GM21526 (cell line): ENCODE results near the gene MARVELD1.

ENCODE experiments used
- ATAC-seq: cut with Tn5 transposase; IDR thresholded peaks from one replicate; pipeline ENCODE4 v1.9.1; 2021; ENCODE audit warnings: moderate library complexity; ENCODE audit not compliant: unreplicated experiment, low FRiP score

MARVELD1 gene

DNA sequence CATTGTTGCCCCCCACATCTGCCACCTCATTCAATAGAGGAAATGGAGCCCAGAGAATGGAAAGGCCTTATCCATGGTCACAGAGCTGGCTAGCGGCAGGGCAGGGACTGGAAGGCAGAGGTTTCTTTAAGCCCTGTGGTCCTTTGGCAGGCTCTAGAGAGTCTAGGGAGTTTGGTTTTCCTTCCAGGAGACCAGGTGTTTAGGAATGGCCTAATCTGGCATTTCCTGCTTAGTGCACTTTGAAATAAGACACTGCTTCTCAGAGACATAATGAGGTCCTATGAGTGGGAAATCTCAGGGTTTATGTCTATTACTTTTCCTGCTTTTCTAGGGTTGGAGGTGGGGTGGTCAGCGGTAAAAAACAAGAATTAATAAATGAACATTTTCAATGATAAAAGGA lies 6.1 kb downstream of the MARVELD1 start:
- no peak for ATAC-seq

DNA sequence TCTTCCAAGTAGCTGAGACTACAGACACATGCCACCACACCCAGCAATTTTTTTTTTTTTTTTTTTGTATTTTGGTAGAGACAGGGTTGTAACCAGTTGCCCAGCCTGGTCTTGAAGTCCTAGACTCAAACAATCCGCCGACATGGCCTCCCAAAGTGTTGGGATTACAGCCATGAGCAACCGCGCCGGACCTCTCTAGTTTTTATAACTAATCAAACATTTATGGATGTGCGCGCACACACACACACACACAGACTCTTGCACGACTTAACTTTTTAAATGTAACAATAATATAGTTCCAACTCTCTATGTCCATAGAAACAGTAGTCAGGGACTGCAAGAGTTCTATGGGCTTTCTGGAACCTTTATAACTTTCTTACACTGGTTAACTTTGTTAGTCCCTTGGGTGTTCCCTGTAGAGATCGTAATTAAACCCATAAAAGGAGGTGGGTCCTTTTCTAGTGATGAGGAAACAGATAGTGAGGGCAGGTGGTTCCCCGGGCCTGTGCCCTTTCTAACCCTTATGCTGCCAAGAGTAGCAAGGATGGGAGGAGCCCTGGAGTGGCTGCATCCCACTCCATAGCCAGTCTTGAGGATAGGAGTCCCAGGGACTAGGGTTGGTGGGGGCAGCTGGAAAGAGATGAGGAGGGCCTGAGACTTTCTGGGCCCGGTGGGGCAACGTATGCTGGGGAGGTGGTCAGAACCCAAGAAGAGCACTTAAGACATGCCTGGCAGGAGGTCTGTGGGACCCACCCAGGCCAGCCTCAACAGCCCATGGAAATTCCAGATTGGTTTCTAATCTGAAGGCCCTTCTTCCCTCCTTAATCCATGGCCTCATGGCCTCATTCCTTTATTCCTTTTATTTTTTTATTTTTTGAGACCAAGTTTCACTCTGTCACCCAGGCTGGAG lies 8.6 kb downstream of the MARVELD1 start:
- no peak for ATAC-seq

DNA sequence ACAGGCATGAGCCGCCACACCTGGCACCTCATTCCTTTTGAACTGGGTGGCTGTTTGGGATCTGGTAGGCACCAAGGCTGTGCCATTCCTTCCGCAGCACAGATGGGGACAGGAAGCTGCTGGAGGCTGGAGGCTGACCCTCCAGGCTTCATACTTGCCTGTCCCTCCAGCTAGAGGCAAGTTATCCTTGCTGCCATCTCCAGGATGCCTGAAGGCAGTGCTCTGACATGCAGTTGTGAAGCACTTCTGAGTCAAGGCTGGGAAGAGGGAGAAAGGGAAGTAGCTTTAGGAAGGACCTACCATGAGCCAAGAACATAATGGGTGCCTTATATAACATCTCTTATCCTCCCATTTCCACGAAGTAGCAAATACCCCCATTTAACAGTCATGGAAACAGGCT lies 9.5 kb downstream of the MARVELD1 start:
- ATAC-seq: no peak

DNA sequence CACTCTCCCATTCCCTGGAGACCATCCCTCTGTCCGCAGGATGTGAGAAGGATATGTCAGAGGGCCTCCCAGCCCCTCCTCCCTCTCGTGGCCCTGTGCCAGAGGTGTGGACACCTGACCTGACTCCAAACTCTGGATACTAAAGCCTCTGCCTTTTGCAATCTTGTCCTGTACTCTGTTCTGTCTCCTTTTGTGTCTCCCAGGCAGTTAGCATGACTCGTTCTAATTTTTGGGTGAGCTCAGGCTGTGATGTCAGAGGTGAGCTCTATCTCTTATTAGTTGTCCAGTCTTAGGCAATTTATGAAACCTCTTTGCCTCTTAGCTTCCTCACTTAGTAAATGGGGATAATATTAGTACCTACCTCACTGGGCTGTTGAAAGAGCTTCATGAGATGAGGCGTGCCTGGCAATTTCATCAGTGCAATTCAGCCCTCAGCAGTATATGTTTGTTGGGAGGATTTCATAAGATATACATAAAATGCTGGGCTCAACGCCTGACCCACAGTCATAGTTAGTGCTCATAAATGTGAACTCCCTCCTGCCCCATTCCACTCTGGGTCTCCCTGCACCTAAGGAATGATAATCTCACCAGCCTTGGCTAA lies 10.9 kb downstream of the MARVELD1 start:
- ATAC-seq: no peak

DNA sequence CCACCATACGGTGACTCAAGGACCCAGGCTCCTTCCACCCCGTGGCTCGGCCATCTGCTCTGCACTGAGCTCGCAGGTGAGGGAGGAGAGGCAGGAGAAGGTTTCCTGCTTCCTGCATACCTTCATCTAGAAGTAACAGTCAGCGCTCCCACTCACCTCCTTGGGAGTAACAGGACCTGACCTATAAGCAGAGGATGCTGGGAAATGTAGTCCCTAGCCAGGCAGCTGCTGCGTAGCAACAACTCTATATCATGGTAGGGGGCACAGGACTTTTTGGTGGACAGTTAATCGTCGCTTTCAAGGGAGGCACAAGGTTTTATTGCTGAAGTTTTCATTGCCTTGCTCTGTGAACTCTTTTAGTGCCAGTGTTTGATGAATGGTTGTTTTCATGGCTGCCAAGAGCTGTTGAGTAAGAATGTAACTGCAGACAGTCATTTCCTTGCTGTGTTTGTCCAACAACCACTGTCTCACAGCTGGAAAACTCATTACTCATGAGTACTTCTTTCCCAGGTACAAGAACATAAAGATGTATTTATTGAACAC lies 13.2 kb downstream of the MARVELD1 start:
- no peak for ATAC-seq

DNA sequence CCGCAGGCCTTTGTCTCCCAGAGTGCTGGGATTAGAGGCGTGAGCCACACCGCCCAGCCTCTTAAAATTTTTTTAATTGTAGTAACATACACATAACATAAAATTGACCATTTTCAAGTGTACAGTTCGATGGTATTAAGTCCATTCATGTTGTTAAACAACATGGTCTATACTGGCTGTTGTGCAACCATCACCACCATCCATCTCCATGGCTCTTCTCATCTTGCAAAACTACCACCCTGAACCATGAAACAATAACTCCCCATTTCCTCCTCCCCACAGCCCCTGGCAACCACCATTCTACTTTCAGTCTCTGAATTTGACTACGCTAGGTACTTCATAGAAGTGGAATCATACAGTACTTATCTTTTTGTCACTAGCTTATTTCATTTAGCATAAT lies 15.5 kb downstream of the MARVELD1 start:
- no peak for ATAC-seq

DNA sequence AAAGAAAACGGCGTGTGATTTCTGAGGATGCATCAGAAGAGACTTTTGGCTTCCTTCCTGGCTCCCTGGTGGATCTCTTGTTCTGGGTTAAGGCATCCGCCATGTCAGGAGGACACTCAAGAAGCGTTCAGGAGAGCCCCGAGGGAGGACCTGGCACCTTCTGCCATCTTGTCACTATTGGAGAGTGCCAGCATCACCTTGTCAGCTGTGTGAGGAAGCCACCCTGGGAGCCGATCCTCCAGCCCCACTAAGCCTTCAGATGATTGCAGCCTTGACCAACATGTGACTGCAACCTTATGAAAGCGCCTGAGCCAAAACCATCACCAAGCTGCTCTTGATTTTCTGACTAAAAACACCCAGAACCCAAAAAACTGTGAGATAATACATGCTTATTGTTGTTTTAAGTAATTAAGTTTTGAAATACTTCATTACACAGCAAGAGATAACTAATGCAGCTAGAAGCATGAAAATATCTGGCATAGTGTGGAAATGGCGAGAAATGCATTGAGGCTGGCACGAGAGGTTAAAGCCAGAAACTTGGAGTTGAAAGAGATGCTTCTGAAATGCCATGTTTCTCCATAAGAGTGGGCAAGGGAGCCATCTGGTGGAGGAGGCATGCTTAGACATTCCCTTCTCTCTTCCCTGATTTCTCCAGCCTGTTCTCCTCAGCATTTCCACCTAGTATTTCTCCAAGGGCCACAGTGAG lies 18.0 kb downstream of the MARVELD1 start:
- ATAC-seq: no peak

DNA sequence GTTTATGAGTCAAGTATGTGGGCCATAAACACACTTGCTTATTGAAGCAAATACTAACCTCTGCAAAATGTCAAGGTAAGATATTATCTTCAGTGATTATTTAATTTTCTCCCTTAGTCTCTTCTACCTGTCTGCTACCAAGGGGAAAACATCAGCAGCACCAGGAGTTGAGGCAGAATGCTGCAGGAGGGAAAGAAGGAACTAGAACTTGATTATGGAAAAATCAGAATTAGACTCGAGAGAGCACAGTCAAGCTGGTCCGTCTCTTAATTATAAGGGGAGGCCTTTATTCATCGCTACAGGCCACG lies 18.5 kb downstream of the MARVELD1 start:
- no peak for ATAC-seq

DNA sequence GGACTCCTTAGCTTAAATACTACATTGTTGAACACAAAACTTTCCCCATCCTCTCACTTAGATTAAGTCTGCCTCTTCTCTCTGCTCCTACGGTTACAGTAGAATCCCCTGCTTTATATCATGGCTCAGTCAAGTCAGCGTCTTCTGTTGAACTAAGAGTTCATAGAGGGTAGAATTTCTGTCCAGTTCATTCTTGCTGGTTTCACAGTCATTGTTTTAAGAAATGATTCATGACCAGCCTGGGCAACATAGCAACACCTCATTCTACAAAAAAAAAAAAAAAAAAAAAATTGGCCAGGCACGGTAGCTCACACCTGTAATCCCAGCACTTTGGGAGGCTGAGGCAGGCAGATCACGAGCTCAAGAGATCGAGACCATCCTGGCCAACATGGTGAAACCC lies 19.7 kb downstream of the MARVELD1 start:
- ATAC-seq: no peak

DNA sequence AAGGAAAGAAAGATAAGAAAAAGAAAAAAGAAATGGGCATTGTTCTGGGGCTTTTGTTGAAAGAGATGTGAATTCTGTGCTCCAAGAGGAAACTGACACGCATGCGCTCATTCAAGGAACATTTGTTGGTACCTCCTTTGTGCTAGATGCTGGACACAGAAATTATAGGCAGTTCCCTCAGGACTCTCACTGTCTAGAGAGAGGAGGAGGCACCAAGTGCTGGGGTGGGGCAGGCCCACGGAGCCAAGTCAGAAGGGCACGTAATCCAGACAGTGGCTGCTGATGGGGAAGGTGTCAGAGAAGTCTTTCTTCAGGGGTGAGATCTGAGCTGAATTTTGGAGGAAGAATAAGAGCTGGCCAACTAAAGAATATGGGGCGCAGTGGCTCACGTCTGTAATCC lies 20.5 kb downstream of the MARVELD1 start:
- no peak for ATAC-seq

DNA sequence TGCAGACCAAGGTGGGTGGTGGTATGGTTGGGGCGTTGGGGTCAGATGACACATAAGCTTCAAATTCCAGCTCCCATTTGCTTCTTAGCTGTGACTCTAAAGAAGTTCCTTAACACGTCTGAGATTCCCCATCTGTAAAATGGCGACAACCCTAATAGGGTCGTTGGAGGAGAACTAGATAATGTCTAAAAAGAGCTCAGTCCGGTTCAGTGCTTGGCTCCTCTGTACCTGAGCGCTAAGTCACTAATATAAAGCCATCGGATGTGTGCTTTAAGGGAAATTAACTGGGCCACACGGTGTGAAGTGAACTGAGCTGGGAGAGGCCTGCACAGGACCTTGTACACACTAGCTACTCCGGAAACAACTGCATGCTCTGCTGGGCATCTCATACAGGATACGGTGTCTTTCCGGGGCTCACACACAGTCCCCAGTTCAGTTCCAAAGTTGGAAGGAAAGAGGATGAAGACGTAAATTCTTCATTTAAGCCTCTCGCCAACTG lies 22.9 kb downstream of the MARVELD1 start:
- ATAC-seq: peak; percentile 14

DNA sequence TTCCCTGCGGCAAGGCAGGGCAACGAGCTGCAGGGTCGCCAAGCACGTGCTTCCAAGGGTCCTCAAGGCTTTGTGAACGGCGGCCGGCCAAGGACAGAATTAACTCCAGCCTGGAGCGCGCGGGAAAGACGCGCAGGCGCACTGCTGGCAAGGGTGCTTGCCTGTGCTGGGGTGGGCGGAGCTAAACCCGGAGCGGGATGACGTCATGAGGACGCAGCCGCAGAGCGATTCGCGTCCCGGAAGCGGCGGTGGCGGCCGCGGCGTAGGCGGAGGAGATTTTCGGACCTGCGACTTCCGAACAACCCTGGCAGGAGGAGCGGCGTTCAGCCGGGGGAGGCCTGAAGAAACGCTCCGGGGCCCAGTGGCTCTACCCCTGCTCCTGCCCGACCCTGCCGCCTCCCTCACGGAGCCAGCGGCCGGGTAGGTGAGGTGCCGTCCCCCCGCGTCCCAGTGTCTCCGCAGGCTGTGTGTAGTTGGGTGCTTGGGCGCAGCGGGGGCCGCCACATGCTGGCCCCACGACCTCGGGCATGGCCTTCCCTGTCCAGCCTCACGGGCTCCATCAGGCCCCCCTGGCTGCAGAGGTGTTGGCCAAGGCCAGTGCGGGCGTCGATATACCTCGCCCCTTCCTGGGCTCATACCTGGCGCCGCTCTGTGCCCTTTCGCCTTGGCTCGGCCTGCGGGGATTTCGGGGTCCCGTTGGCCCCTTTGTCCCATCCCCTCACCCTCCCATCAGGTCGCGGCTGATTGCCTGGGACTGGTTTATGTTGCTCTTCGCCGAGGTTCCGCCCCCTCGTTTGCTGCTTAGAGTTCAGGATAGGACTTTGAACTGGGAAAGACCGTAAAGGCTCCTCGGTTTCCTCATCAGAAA lies 23.6 kb downstream of the MARVELD1 start, which contains the start of gene ZFYVE27:
TSS of gene ZFYVE27 (plus strand) at position 227 of the 868 bp plus-strand sequence. CDS start 1,350 bp downstream, outside the sequence.
- peak; percentile 71 for ATAC-seq

DNA sequence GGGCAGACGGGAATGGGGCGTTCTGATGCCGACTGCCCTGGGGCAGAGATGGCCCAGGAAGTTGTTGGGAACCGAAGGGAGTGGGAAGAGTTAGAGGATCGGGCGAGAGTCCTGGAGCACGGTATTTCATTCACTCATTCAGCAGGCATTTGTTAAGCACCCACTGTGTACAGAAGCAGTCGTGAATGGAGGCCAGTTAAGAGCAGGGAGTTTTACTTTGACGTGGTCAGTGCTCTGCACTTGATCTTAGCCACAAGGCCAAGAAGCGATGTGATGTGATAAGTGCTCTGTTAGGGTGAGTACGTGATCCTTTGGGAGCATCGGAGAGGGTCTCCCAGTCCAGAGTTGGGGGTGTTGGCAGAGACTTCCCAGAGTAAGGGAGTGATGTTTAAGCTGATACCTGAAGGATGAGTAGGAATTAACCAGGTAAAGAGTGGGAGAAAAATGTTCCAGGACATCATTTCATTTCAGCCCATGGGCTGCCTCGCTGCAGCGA lies 24.3 kb downstream of the MARVELD1 start:
- ATAC-seq: peak; percentile 19

DNA sequence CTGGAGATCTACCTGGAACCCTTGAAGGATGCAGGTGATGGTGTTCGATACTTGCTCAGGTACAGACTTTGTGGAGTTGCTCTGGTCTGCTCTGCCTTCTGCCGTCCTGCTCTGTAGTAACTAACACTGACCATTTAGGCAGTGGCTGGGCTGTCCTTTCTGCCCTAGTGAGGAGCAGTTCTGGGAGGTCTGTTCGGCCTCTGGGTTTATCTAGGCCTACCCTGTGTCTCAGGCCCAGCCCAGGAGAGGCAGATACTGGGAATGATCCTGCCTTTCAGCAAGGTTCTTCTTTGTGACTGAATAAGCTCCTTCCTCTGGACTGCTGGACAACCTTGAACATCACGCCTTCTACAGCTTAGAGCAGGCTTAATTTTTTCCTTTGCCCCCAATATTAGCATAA lies 25.1 kb downstream of the MARVELD1 start:
- no peak for ATAC-seq

DNA sequence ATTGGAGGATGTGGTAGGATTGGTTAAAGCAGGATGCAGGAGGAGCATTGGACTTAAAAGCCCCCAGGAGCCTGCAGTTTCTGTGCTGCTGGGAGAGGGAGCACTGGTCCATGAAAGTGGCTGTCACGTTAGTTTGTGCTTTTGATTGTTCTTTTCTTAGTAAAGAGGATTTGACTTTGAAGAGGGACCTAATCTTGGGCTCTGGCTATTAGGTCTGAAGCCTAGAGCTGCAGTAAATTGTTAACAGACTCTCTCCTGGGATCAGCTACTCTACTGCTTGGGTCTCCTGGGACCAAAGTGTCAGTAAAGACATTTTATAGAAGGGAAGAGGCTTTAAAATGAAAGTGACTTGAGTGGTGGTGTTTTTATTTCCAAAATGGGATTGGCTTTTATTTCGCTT lies 27.1 kb downstream of the MARVELD1 start:
- no peak for ATAC-seq

DNA sequence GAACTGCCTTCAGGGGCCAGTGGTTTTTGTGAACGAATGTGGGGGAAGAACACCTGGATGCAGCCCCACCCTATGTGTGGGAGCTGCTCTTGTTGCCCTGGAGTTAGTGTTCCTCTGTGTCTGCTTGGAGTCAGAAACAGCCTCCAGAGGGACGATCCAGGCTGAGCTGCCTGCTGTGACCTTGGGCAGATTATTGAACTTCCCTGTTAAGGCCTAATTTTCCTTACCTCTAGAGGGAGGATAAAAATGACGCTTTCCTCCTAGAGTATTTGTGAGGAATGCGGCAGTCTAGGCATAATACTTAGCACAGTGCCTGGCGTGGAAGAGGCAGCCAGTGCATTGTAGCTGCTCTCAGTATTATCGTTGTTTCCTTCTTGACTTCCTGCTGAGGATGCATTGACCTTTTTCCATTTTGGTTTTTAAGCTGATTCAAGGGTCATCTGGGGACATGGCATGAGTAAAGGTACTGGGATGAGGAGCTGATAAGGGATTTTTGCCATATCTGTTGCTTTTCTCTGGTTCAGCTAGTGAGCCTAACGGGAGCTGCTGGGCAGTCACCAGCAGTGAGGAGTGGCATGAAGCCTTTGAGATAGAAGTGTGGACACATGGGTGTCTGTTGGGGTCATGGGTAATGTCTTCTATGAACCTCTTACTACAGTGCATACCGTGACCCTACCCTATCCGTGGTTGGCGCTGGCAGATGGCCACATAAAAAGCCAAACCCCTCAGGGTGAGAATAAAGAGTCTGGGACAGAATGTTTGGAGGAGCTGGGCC lies 29.8 kb downstream of the MARVELD1 start:
- no peak for ATAC-seq

DNA sequence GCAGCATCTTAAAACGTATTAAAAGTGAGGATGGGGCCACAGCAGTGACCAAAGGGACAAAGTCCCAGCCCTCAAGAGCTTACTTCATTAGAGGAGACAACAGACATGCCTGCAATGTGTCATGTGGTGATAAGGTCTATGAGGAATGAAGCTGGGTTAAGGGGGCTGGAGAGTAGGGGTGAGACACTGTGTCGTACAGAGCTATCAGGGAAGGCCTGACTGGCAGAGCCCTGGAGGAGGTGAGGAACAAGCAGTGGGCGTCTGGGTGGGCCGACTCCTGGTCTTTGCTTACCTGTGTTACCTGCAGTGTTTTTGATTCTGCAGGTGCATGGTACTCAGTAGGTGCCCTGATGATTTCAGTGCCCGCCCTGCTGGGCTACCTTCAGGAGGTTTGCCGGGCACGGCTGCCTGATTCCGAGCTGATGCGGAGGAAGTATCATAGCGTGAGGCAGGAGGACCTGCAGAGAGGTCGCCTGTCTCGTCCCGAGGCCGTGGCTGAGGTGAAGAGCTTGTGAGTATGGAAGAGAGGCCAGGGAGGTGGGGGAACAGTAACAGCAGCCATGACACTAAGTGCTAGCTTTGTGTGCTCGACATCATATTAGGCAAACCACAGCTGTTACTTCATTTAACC lies 31.0 kb downstream of the MARVELD1 start:
- no peak for ATAC-seq

DNA sequence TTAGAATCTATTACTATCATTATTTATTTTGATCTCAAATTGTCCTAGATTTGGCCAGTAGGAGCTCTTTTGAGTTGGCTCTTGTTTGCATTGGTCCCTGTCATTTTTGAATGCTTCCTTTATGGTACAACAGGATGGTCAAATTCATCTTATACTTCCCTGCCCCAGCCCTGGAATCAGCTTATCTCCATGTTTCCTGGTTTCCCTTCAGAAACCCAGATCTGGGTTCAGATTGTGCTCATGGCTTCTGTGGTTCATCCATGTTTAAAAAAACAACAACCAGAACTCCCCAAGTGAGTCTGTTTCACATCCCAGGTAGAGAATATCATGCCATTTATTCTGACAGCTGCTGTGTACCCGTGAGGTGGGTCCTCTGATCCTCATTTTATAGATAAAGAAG lies 34.0 kb downstream of the MARVELD1 start:
- ATAC-seq: no peak

DNA sequence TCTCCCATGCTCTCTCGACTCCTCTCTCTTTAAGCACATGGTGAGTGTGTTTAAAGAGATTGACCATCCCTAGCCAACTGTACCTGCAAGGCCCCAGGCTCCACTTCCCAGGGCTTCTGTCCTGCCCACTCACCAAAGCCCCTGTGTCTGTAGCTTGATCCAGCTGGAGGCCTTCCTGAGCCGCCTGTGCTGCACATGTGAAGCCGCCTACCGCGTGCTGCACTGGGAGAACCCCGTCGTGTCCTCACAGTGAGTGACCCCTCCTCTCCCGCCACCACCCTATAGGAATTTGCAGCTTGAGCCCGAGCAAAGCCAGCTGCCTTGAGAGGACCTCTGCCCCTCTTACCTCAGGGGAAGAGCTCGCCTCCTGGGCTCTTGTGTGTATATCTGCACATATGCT lies 34.6 kb downstream of the MARVELD1 start:
- ATAC-seq: no peak
